ENCODE results near the gene C1orf122. TPM values are rescaled to one million over a fixed set of nuclear protein-coding genes. Genes with fewer than 3 reads are reported as not detected.

The C1orf122 gene
- total RNA-seq, 1 experiment from 2014 or later = 45.9 TPM

DNA sequence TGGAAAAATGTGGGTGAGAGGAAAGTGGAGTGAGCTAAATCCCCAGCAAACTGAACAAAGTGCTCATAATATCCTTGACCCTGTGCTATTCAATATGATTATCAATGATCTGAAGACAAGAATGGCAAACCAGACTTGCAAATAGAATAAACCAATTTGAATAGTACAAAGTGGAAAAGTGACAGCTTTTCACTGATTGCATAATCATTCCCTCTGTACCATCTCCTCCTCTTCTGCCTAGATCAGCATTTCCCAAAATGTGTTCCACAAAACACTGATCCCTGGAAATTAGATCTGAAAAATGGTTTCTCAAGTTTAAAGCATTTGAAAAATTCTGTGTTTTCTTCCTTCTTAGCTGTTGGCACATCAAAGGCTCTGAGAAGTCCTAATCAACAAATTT lies 43.7 kb downstream of the C1orf122 start (continued):
- TF ChIP-seq AFF4 (CRISPR knock-in tag; IDR thresholded peaks at IDR 0.05; ENCODE audit: borderline replicate concordance) (no peak), PRDM15 (CRISPR knock-in tag; IDR thresholded peaks at IDR 0.05) (no peak), ZBTB21 (CRISPR knock-in tag; IDR thresholded peaks at IDR 0.05; ENCODE audit: borderline replicate concordance) (no peak), NFATC4 (CRISPR knock-in tag; IDR thresholded peaks at IDR 0.05) (no peak), SMAD4 (CRISPR knock-in tag; IDR thresholded peaks at IDR 0.05) (no peak), ZNF317 (CRISPR knock-in tag; IDR thresholded peaks at IDR 0.05; ENCODE audit: borderline replicate concordance, low read depth) (no peak), ZNF232 (CRISPR knock-in tag; IDR thresholded peaks at IDR 0.05) (no peak), ZNF512 (CRISPR knock-in tag; IDR thresholded peaks at IDR 0.05; ENCODE audit: borderline replicate concordance) (no peak), TEAD4 (CRISPR knock-in tag; IDR thresholded peaks at IDR 0.05) (no peak)

- ChIA-PET CTCF (interaction anchor here (4.6 kb wide), 1 partner anchor 8 kb away, joined by 26 read pairs; the partner anchor contains the start of gene MTF1), POLR2A (no interaction called here)
- no peaks in the 10 kb centered on the region for H3K4me1 Mint-ChIP-seq
- DNase-seq (ENCODE audit: low spot score) = no peak
- no peak for ATAC-seq
- H3K4me3 Mint-ChIP-seq = no peak overlapping the region
- no peaks in the 10 kb centered on the region for H3K9me3 Mint-ChIP-seq
- H3K36me3 Mint-ChIP-seq = peaks cover 8% of the 10 kb centered on the region
- H3K27ac Mint-ChIP-seq = no peak overlapping the region
- H3K27me3 Mint-ChIP-seq (ENCODE audit: low read depth) = no peaks in the 10 kb centered on the region
- TF ChIP-seq SP1 (CRISPR knock-in tag; conservative IDR thresholded peaks at IDR 0.05) = no peak
- TF ChIP-seq ATF3 (CRISPR knock-in tag; conservative IDR thresholded peaks at IDR 0.05) = no peak
- TF ChIP-seq, protein P1, sequence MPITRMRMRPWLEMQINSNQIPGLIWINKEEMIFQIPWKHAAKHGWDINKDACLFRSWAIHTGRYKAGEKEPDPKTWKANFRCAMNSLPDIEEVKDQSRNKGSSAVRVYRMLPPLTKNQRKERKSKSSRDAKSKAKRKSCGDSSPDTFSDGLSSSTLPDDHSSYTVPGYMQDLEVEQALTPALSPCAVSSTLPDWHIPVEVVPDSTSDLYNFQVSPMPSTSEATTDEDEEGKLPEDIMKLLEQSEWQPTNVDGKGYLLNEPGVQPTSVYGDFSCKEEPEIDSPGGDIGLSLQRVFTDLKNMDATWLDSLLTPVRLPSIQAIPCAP (CRISPR knock-in tag; IDR thresholded peaks at IDR 0.05) = no peak
- TF ChIP-seq PREB (CRISPR knock-in tag; IDR thresholded peaks at IDR 0.05; ENCODE audit: borderline replicate concordance) = no peak
- no peak for TF ChIP-seq ESRRA (CRISPR knock-in tag; IDR thresholded peaks at IDR 0.05; ENCODE audit: borderline replicate concordance)
- TF ChIP-seq PRRX2 (CRISPR knock-in tag; IDR thresholded peaks at IDR 0.05) = no peak
- TF ChIP-seq TCF7 (CRISPR knock-in tag; IDR thresholded peaks at IDR 0.05; ENCODE audit: low read depth) = no peak
- TF ChIP-seq ATF1 (CRISPR knock-in tag; IDR thresholded peaks at IDR 0.05) = no peak
- no peak for TF ChIP-seq ZNF121 (CRISPR knock-in tag; IDR thresholded peaks at IDR 0.05)
- no peak for TF ChIP-seq GABPB1 (CRISPR knock-in tag; IDR thresholded peaks at IDR 0.05)
- TF ChIP-seq RORB (CRISPR knock-in tag; IDR thresholded peaks at IDR 0.05) = no peak
- TF ChIP-seq HMGA2 (CRISPR knock-in tag; IDR thresholded peaks at IDR 0.05) = no peak
- TF ChIP-seq IRF2 (CRISPR knock-in tag; IDR thresholded peaks at IDR 0.05; ENCODE audit: borderline replicate concordance, low read depth) = no peak
- no peak for TF ChIP-seq NFYB (CRISPR knock-in tag; conservative IDR thresholded peaks at IDR 0.05; ENCODE audit: low read depth)
- no peak for TF ChIP-seq ZNF416 (CRISPR knock-in tag; IDR thresholded peaks at IDR 0.05)
- TF ChIP-seq ZNF138 (CRISPR knock-in tag; conservative IDR thresholded peaks at IDR 0.05) = no peak
- TF ChIP-seq, protein P2, sequence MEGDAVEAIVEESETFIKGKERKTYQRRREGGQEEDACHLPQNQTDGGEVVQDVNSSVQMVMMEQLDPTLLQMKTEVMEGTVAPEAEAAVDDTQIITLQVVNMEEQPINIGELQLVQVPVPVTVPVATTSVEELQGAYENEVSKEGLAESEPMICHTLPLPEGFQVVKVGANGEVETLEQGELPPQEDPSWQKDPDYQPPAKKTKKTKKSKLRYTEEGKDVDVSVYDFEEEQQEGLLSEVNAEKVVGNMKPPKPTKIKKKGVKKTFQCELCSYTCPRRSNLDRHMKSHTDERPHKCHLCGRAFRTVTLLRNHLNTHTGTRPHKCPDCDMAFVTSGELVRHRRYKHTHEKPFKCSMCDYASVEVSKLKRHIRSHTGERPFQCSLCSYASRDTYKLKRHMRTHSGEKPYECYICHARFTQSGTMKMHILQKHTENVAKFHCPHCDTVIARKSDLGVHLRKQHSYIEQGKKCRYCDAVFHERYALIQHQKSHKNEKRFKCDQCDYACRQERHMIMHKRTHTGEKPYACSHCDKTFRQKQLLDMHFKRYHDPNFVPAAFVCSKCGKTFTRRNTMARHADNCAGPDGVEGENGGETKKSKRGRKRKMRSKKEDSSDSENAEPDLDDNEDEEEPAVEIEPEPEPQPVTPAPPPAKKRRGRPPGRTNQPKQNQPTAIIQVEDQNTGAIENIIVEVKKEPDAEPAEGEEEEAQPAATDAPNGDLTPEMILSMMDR (IDR thresholded peaks at IDR 0.05) = no peak
Measured at GRCh38 chr1:37851782-37852210, 44.2 kb downstream of the C1orf122 start.

Measured in WTC11 (cell line).